HepG2 (cell line): Measurements from ENCODE around the gene ASTN2. TPM values are rescaled to one million over a fixed set of nuclear protein-coding genes. Genes with fewer than 3 reads are reported as not detected.

Experiments
- AKAP8 ChIP-seq: sonication (generic); formaldehyde crosslinking; IDR thresholded peaks from 2 replicates; pipeline ENCODE4 v1.5.1; 2020; ENCODE audit warnings: mild to moderate bottlenecking, missing genetic modification reagents
- IRF2 ChIP-seq: IDR thresholded peaks from 2 replicates; pipeline ENCODE4 v1.6.1; 2018; ENCODE audit warnings: missing genetic modification reagents, missing compliant biosample characterization
- MEF2D ChIP-seq: sonication (generic); formaldehyde crosslinking; IDR thresholded peaks from 2 replicates; pipeline ENCODE4 v1.5.1; 2020; ENCODE audit warnings: mild to moderate bottlenecking, missing genetic modification reagents
- NCOA5 ChIP-seq: sonication (generic); formaldehyde crosslinking; IDR thresholded peaks from 2 replicates; pipeline ENCODE4 v1.4.0; 2020; ENCODE audit warnings: missing genetic modification reagents
- RBM22 ChIP-seq: fragments of 200-400 bp; formaldehyde crosslinking; optimal IDR thresholded peaks from 2 replicates; pipeline ENCODE3; 2017; ENCODE audit warnings: mild to moderate bottlenecking, low read length, moderate library complexity
- ZBTB38 ChIP-seq: sonication (generic); formaldehyde crosslinking; IDR thresholded peaks from 2 replicates; pipeline ENCODE4 v1.5.1; 2020; ENCODE audit warnings: mild to moderate bottlenecking, missing genetic modification reagents
- ZFP36L1 ChIP-seq: sonication (generic); formaldehyde crosslinking; IDR thresholded peaks from 2 replicates; pipeline ENCODE4 v1.8.0; 2022; ENCODE audit warnings: mild to moderate bottlenecking, missing genetic modification reagents, moderate library complexity
- ZNF205 ChIP-seq: IDR thresholded peaks from 2 replicates; pipeline ENCODE4 v1.6.1; 2018; ENCODE audit warnings: missing biosample characterization, missing genetic modification reagents
- ZNF264 ChIP-seq: sonication (generic); formaldehyde crosslinking; IDR thresholded peaks from 2 replicates; pipeline ENCODE4 v1.4.0; 2020; ENCODE audit warnings: missing genetic modification reagents
- ZNF30 ChIP-seq: sonication (generic); formaldehyde crosslinking; IDR thresholded peaks from 2 replicates; pipeline ENCODE4 v1.5.0; 2020; ENCODE audit warnings: mild to moderate bottlenecking, missing genetic modification reagents
- ZNF333 ChIP-seq: sonication (generic); formaldehyde crosslinking; IDR thresholded peaks from 2 replicates; pipeline ENCODE4 v1.4.0; 2020; ENCODE audit warnings: mild to moderate bottlenecking, missing genetic modification reagents, borderline replicate concordance
- ZNF567 ChIP-seq: sonication (generic); formaldehyde crosslinking; IDR thresholded peaks from 2 replicates; pipeline ENCODE4 v1.8.1; 2023; ENCODE audit warnings: mild to moderate bottlenecking, missing genetic modification reagents, borderline replicate concordance
- ZNF614 ChIP-seq: IDR thresholded peaks from 2 replicates; pipeline ENCODE4 v1.6.1; 2018; ENCODE audit warnings: missing biosample characterization, missing genetic modification reagents, inconsistent platforms, borderline replicate concordance
- ZNF772 ChIP-seq: sonication (generic); formaldehyde crosslinking; IDR thresholded peaks from 2 replicates; pipeline ENCODE4 v1.5.0; 2020; ENCODE audit warnings: mild to moderate bottlenecking, missing genetic modification reagents
- ZNF776 ChIP-seq: sonication (generic); formaldehyde crosslinking; IDR thresholded peaks from 2 replicates; pipeline ENCODE4 v1.4.0; 2020; ENCODE audit warnings: mild to moderate bottlenecking, missing genetic modification reagents
- polyA plus RNA-seq, 8 experiments: library from polyadenylated mRNA; depleted of rRNA in 3 of 8; stranded (reverse) in 7 of 8; unstranded in 1 of 8; fragments of >200 nt; fragmentation: Illumina TruSeq in 4 of 8; extraction: Trizol in 4 of 8; gene quantifications; 2 replicates each; pipeline versions ENCODE4 v1.2.1 to v1.2.3, GENCODE V29; 2011 to 2016; ENCODE audit warnings: low read depth in 4 of 8, missing spikeins in 1 of 8, mixed read lengths in 1 of 8; ENCODE audit not compliant: insufficient read depth in 1 of 8
- total RNA-seq, 5 experiments: library from RNA; depleted of rRNA; stranded (reverse); fragments of >200 nt; fragmentation: Illumina TruSeq; extraction: Trizol; gene quantifications; 2 replicates each; pipeline ENCODE4 v1.2.3, GENCODE V29; 2016; ENCODE audit warnings: low read depth in 1 of 5
- TF ChIP-seq, protein P1 (sequence below): sonication (generic); formaldehyde crosslinking; IDR thresholded peaks from 2 replicates; pipeline ENCODE4 v1.4.0; 2020; ENCODE audit warnings: mild to moderate bottlenecking, missing genetic modification reagents
- TF ChIP-seq, protein P2 (sequence below): sonication (generic); formaldehyde crosslinking; IDR thresholded peaks from 2 replicates; pipeline ENCODE4 v1.5.1; 2020; ENCODE audit warnings: mild to moderate bottlenecking, missing genetic modification reagents, borderline replicate concordance
- TF ChIP-seq, protein P3 (sequence below): sonication (generic); formaldehyde crosslinking; IDR thresholded peaks from 2 replicates; pipeline ENCODE4 v1.8.1; 2022; ENCODE audit warnings: mild to moderate bottlenecking, missing genetic modification reagents
- TF ChIP-seq, protein P4 (sequence below): sonication (generic); formaldehyde crosslinking; conservative IDR thresholded peaks from 2 replicates; pipeline ENCODE4 v1.4.0; 2020; ENCODE audit warnings: mild to moderate bottlenecking, missing genetic modification reagents, moderate library complexity

ASTN2 gene
- total and polyA plus RNA-seq, 2 of the 13 experiments (the other 11 are each of a cell fraction or from before 2014, with no cell fraction given) = 5.2 to 13.5 TPM

DNA sequence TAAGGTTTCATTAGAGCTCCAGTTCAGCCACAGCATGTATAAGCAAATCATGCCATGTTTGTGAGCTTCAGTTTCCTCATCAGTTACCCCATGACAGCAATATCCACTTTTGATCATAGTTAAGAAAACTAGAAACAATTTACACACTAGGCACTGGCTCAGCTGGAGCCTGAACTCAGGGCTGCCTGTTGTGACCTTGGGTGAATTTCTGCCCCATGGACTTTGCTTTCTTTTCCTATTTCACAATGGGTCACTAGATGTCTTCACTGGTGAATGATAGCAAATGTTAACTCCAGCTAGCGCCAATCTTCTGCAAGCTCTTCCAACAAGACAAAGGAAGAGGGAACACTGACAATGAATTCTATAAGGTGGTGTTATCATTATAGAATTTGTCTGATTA, 961.1 kb downstream of the ASTN2 start (continued):
- TF ChIP-seq RBM22 (no peak), ZNF205 (peak; percentile 89), ZNF776 (no peak), ZNF30 (CRISPR knock-in tag) (no peak), ZNF772 (CRISPR knock-in tag) (no peak), NCOA5 (CRISPR knock-in tag) (no peak), AKAP8 (no peak), ZFP36L1 (CRISPR knock-in tag) (no peak), ZNF264 (CRISPR knock-in tag) (no peak), ZNF333 (CRISPR knock-in tag) (no peak), ZBTB38 (CRISPR knock-in tag) (no peak), ZNF614 (0 out of 2 replicates have a peak, but pooled peaks have one; percentile 45), MEF2D (CRISPR knock-in tag) (no peak), IRF2 (CRISPR knock-in tag) (no peak), ZNF567 (CRISPR knock-in tag) (no peak)
- TF ChIP-seq, protein P1, sequence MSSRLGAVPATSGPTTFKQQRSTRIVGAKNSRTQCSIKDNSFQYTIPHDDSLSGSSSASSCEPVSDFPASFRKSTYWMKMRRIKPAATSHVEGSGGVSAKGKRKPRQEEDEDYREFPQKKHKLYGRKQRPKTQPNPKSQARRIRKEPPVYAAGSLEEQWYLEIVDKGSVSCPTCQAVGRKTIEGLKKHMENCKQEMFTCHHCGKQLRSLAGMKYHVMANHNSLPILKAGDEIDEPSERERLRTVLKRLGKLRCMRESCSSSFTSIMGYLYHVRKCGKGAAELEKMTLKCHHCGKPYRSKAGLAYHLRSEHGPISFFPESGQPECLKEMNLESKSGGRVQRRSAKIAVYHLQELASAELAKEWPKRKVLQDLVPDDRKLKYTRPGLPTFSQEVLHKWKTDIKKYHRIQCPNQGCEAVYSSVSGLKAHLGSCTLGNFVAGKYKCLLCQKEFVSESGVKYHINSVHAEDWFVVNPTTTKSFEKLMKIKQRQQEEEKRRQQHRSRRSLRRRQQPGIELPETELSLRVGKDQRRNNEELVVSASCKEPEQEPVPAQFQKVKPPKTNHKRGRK (CRISPR knock-in tag) = no peak
- TF ChIP-seq, protein P2, sequence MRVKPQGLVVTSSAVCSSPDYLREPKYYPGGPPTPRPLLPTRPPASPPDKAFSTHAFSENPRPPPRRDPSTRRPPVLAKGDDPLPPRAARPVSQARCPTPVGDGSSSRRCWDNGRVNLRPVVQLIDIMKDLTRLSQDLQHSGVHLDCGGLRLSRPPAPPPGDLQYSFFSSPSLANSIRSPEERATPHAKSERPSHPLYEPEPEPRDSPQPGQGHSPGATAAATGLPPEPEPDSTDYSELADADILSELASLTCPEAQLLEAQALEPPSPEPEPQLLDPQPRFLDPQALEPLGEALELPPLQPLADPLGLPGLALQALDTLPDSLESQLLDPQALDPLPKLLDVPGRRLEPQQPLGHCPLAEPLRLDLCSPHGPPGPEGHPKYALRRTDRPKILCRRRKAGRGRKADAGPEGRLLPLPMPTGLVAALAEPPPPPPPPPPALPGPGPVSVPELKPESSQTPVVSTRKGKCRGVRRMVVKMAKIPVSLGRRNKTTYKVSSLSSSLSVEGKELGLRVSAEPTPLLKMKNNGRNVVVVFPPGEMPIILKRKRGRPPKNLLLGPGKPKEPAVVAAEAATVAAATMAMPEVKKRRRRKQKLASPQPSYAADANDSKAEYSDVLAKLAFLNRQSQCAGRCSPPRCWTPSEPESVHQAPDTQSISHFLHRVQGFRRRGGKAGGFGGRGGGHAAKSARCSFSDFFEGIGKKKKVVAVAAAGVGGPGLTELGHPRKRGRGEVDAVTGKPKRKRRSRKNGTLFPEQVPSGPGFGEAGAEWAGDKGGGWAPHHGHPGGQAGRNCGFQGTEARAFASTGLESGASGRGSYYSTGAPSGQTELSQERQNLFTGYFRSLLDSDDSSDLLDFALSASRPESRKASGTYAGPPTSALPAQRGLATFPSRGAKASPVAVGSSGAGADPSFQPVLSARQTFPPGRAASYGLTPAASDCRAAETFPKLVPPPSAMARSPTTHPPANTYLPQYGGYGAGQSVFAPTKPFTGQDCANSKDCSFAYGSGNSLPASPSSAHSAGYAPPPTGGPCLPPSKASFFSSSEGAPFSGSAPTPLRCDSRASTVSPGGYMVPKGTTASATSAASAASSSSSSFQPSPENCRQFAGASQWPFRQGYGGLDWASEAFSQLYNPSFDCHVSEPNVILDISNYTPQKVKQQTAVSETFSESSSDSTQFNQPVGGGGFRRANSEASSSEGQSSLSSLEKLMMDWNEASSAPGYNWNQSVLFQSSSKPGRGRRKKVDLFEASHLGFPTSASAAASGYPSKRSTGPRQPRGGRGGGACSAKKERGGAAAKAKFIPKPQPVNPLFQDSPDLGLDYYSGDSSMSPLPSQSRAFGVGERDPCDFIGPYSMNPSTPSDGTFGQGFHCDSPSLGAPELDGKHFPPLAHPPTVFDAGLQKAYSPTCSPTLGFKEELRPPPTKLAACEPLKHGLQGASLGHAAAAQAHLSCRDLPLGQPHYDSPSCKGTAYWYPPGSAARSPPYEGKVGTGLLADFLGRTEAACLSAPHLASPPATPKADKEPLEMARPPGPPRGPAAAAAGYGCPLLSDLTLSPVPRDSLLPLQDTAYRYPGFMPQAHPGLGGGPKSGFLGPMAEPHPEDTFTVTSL (CRISPR knock-in tag) = peak; percentile 81; the same call in 1 of the 2 replicates
- TF ChIP-seq, protein P3, sequence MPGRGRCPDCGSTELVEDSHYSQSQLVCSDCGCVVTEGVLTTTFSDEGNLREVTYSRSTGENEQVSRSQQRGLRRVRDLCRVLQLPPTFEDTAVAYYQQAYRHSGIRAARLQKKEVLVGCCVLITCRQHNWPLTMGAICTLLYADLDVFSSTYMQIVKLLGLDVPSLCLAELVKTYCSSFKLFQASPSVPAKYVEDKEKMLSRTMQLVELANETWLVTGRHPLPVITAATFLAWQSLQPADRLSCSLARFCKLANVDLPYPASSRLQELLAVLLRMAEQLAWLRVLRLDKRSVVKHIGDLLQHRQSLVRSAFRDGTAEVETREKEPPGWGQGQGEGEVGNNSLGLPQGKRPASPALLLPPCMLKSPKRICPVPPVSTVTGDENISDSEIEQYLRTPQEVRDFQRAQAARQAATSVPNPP (CRISPR knock-in tag) = no peak
- TF ChIP-seq, protein P4, sequence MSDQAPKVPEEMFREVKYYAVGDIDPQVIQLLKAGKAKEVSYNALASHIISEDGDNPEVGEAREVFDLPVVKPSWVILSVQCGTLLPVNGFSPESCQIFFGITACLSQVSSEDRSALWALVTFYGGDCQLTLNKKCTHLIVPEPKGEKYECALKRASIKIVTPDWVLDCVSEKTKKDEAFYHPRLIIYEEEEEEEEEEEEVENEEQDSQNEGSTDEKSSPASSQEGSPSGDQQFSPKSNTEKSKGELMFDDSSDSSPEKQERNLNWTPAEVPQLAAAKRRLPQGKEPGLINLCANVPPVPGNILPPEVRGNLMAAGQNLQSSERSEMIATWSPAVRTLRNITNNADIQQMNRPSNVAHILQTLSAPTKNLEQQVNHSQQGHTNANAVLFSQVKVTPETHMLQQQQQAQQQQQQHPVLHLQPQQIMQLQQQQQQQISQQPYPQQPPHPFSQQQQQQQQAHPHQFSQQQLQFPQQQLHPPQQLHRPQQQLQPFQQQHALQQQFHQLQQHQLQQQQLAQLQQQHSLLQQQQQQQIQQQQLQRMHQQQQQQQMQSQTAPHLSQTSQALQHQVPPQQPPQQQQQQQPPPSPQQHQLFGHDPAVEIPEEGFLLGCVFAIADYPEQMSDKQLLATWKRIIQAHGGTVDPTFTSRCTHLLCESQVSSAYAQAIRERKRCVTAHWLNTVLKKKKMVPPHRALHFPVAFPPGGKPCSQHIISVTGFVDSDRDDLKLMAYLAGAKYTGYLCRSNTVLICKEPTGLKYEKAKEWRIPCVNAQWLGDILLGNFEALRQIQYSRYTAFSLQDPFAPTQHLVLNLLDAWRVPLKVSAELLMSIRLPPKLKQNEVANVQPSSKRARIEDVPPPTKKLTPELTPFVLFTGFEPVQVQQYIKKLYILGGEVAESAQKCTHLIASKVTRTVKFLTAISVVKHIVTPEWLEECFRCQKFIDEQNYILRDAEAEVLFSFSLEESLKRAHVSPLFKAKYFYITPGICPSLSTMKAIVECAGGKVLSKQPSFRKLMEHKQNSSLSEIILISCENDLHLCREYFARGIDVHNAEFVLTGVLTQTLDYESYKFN (CRISPR knock-in tag) = peak; percentile 73
